Keratinocyte (primary cell): ENCODE measurements around the gene RIT1. TPM values are rescaled to one million over a fixed set of nuclear protein-coding genes. Genes with fewer than 3 reads are reported as not detected.

Experiments
- DNase-seq: peaks from one replicate; pipeline ENCODE4 v3.0.0-alpha.2; 2011; ENCODE audit warnings: low read depth, missing footprints, low spot score
- FAIRE-seq: peaks from 2 replicates; lab custom pipeline; 2011; peaks lifted over from hg19 to GRCh38; lab: Jason Lieb, UNC
- H2AFZ ChIP-seq: 2 replicates; pipeline ENCODE4 v1.6.0; 2012; ENCODE audit warnings: low read length, control low read depth, inconsistent platforms; ENCODE audit not compliant: control insufficient read depth
- H3K27ac ChIP-seq: 2 replicates; pipeline ENCODE4 v1.5.1; 2011; ENCODE audit warnings: low read length; ENCODE audit not compliant: control insufficient read depth, insufficient read depth
- H3K27me3 ChIP-seq: 3 replicates; pipeline ENCODE4 v1.6.0; 2011; ENCODE audit warnings: low read length; ENCODE audit not compliant: control insufficient read depth, insufficient read depth; ENCODE audit errors: extremely low read depth
- H3K36me3 ChIP-seq, 2 experiments: 2 replicates in 1 of 2; 3 replicates in 1 of 2; pipeline ENCODE4 v1.5.1; 2011; ENCODE audit warnings: low read length in 2 of 2, mild to moderate bottlenecking in 1 of 2; ENCODE audit not compliant: control insufficient read depth in 2 of 2, insufficient read depth in 2 of 2; ENCODE audit errors: extremely low read depth in 1 of 2
- H3K4me1 ChIP-seq: 3 replicates; pipeline ENCODE4 v1.5.1; 2011; ENCODE audit warnings: low read length; ENCODE audit not compliant: control insufficient read depth, insufficient read depth; ENCODE audit errors: extremely low read depth
- H3K4me2 ChIP-seq: 3 replicates; pipeline ENCODE4 v1.6.0; 2011; ENCODE audit warnings: low read depth, low read length; ENCODE audit not compliant: control insufficient read depth, insufficient read depth; ENCODE audit errors: extremely low read depth
- H3K4me3 ChIP-seq, 3 experiments: fragments of 200-600 bp in 1 of 3; sonication (generic) in 1 of 3; 2 replicates in 2 of 3; 3 replicates in 1 of 3; pipeline ENCODE4 v1.5.1; 2011 to 2016; ENCODE audit warnings: low read length in 3 of 3, mild to moderate bottlenecking in 3 of 3, control low read depth in 2 of 3, inconsistent platforms in 1 of 3, low read depth in 1 of 3, mixed read lengths in 1 of 3, mixed run types in 1 of 3, moderate library complexity in 1 of 3; ENCODE audit not compliant: control insufficient read depth in 2 of 3, insufficient read depth in 2 of 3; ENCODE audit errors: extremely low read depth in 1 of 3
- H3K79me2 ChIP-seq: 2 replicates; pipeline ENCODE4 v1.6.0; 2012; ENCODE audit warnings: low read length; ENCODE audit not compliant: control insufficient read depth, insufficient read depth
- H3K9ac ChIP-seq: 3 replicates; pipeline ENCODE4 v1.6.0; 2011; ENCODE audit warnings: low read length; ENCODE audit not compliant: control insufficient read depth, insufficient read depth; ENCODE audit errors: extremely low read depth
- H3K9me1 ChIP-seq: 3 replicates; pipeline ENCODE4 v1.6.0; 2011; ENCODE audit warnings: low read length; ENCODE audit not compliant: control insufficient read depth, insufficient read depth; ENCODE audit errors: extremely low read depth
- H3K9me3 ChIP-seq: 2 replicates; pipeline ENCODE4 v1.5.1; 2012; ENCODE audit warnings: low read depth, low read length; ENCODE audit not compliant: control insufficient read depth
- H4K20me1 ChIP-seq: 3 replicates; pipeline ENCODE4 v1.6.0; 2011; ENCODE audit warnings: low read length; ENCODE audit not compliant: control insufficient read depth, insufficient read depth; ENCODE audit errors: extremely low read depth
- EZH2 ChIP-seq: IDR thresholded peaks from one replicate; pipeline ENCODE4 v1.6.1; 2012; ENCODE audit warnings: inconsistent platforms, mild to moderate bottlenecking, low read length, moderate library complexity
- dilution Hi-C: fragments of 300-500 bp; cut with MboI; formaldehyde crosslinking; loops from one replicate; pipeline ENCODE4 v1.7.0; 2020; ENCODE audit warnings: low sequenced_read_pairs; ENCODE audit not compliant: extremely low pct_ligation_motif_present
- polyA plus RNA-seq, 5 experiments: library from polyadenylated mRNA; depleted of rRNA in 3 of 5; stranded (reverse) in 3 of 5; stranded (forward) in 1 of 5; unstranded in 1 of 5; fragments of >200 nt; gene quantifications; 1 replicate in 1 of 5; 2 replicates in 3 of 5; 3 replicates in 1 of 5; pipeline versions ENCODE4 v1.2.1 to v1.2.3, GENCODE V29; 2011 to 2012; ENCODE audit warnings: missing spikeins in 2 of 5, low read depth in 1 of 5, low replicate concordance in 1 of 5
- TF ChIP-seq, protein P1 (sequence below), 3 experiments: IDR thresholded peaks in 1 of 3; conservative IDR thresholded peaks in 1 of 3; optimal IDR thresholded peaks in 1 of 3; 2 replicates in 2 of 3; 3 replicates in 1 of 3; pipeline versions ENCODE3 to v1.5.1; 2011; ENCODE audit warnings: low read length in 3 of 3, mild to moderate bottlenecking in 3 of 3, moderate library complexity in 2 of 3, control low read depth in 1 of 3, inconsistent platforms in 1 of 3; ENCODE audit not compliant: insufficient read depth in 2 of 3; ENCODE audit errors: extremely low read depth in 1 of 3

Gene RIT1
- polyA plus RNA-seq, 1 donor (not counting 4 experiments of a cell fraction or from before 2014, with no cell fraction given): 33.5 TPM

- Histone ChIP-seq H3K9ac (peak overlapping the region; percentile 56), H2AFZ (no peak overlapping the region), H3K27ac (peak overlapping the region; percentile 84), H3K36me3 (peaks cover 2 to 4% of the 10 kb centered on the region in 2 experiments), H3K27me3 (no peaks in the 10 kb centered on the region), H3K4me3 (peak overlapping the region in 2 of 3 experiments; percentile 35 to 41), H4K20me1 (no peaks in the 10 kb centered on the region), H3K9me1 (no peaks in the 10 kb centered on the region), H3K79me2 (no peaks in the 10 kb centered on the region), H3K9me3 (no peaks in the 10 kb centered on the region), H3K4me1 (peaks cover 21% of the 10 kb centered on the region), H3K4me2 (peak overlapping the region; percentile 92)
- TF ChIP-seq, protein P1, sequence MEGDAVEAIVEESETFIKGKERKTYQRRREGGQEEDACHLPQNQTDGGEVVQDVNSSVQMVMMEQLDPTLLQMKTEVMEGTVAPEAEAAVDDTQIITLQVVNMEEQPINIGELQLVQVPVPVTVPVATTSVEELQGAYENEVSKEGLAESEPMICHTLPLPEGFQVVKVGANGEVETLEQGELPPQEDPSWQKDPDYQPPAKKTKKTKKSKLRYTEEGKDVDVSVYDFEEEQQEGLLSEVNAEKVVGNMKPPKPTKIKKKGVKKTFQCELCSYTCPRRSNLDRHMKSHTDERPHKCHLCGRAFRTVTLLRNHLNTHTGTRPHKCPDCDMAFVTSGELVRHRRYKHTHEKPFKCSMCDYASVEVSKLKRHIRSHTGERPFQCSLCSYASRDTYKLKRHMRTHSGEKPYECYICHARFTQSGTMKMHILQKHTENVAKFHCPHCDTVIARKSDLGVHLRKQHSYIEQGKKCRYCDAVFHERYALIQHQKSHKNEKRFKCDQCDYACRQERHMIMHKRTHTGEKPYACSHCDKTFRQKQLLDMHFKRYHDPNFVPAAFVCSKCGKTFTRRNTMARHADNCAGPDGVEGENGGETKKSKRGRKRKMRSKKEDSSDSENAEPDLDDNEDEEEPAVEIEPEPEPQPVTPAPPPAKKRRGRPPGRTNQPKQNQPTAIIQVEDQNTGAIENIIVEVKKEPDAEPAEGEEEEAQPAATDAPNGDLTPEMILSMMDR (optimal IDR thresholded peaks at IDR 0.05 in 1 of 3, IDR thresholded peaks at IDR 0.05 in 1 of 3, conservative IDR thresholded peaks at IDR 0.05 in 1 of 3; ENCODE audit: extremely low read depth in 1 of 3, insufficient read depth in 2 of 3, low read length in 3 of 3): no peak
- no peak for TF ChIP-seq EZH2
- FAIRE-seq (peak; percentile 96), DNase-seq (no peak)
- dilution Hi-C loops: no loop called here
Observed at GRCh38 chr1:155893389-155894142, 17.6 kb downstream of the RIT1 start.

DNA sequence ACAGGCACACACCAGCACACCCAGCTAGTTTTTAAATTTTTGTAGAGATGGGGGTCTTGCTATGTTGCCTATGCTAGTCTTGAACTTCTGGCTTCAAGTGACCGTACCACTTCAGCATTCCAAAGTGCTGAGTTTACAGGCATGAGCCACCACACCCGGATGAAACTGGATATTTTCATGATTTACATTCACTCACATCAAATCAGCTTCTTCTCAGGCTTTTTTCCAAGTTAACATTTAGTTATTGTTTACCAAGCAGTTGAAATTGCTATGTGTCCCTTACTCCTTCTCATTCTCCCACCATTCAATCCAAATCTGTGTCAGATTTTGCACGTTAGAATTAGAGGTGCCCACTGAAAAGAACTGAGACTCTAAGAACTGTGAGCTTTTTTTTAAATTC lies 18.4 kb downstream of the RIT1 start:
- H3K27me3 ChIP-seq: no peaks in the 10 kb centered on the region
- TF ChIP-seq EZH2: no peak
- TF ChIP-seq, protein P1 (optimal IDR thresholded peaks at IDR 0.05 in 1 of 3, IDR thresholded peaks at IDR 0.05 in 1 of 3, conservative IDR thresholded peaks at IDR 0.05 in 1 of 3; ENCODE audit: extremely low read depth in 1 of 3, insufficient read depth in 2 of 3, low read length in 3 of 3): no peak
- peak overlapping the region; percentile 56 for H3K9ac ChIP-seq
- H3K79me2 ChIP-seq: no peaks in the 10 kb centered on the region
- peak overlapping the region; percentile 84 for H3K27ac ChIP-seq
- peaks cover 21% of the 10 kb centered on the region for H3K4me1 ChIP-seq
- FAIRE-seq: peak; percentile 36
- H3K9me1 ChIP-seq: no peaks in the 10 kb centered on the region
- no peak for DNase-seq
- peak overlapping the region in 1 of 3 experiments; percentile 15 for H3K4me3 ChIP-seq
- peaks cover 2% of the 10 kb centered on the region in 2 experiments for H3K36me3 ChIP-seq
- no peaks in the 10 kb centered on the region for H3K9me3 ChIP-seq
- no peaks in the 10 kb centered on the region for H4K20me1 ChIP-seq
- peak overlapping the region; percentile 52 for H2AFZ ChIP-seq
- H3K4me2 ChIP-seq: peak overlapping the region; percentile 92
- dilution Hi-C loops: no loop called here
